Calu3 (cell line): Measurements from ENCODE around the gene CEACAM3. TPM values are rescaled to one million over a fixed set of nuclear protein-coding genes. Genes with fewer than 3 reads are reported as not detected.
A peak's percentile ranks its signal among the peaks of the same experiment; 100 is the strongest.
"Not testable (repeated sequence)": the region's sequence is repeated elsewhere in the genome, so short reads cannot be mapped to it uniquely, and the experiment has no call there.

ENCODE experiments used
- BruUV-seq: library from RNA; stranded (reverse); fragments of 400-500 nt; replicated peaks from 2 replicates; lab custom pipeline; 2021; lab: Mats Ljungman, UMichigan
- CTCF ChIA-PET: fragments of 300-600 bp; sonication (Branson Sonifier 250); formaldehyde crosslinking; loops from one replicate; lab custom pipeline; 2022; ENCODE audit warnings: antibody characterized with exemption; lab: Charles Lee
- DNase-seq: peaks from one replicate; pipeline ENCODE4 v3.0.0; 2022
- H3K27ac Mint-ChIP-seq: one replicate; pipeline ENCODE4 v1.8.0; 2022; ENCODE audit warnings: mixed read lengths; ENCODE audit not compliant: unreplicated experiment
- H3K27me3 Mint-ChIP-seq: one replicate; pipeline ENCODE4 v1.8.0; 2022; ENCODE audit warnings: mixed read lengths; ENCODE audit not compliant: unreplicated experiment
- H3K36me3 Mint-ChIP-seq: one replicate; pipeline ENCODE4 v1.8.0; 2022; ENCODE audit warnings: mild to moderate bottlenecking, moderate library complexity, mixed read lengths; ENCODE audit not compliant: insufficient read depth, unreplicated experiment
- H3K4me1 Mint-ChIP-seq: one replicate; pipeline ENCODE4 v1.8.0; 2022; ENCODE audit warnings: mild to moderate bottlenecking, low read depth, mixed read lengths; ENCODE audit not compliant: unreplicated experiment
- H3K4me3 Mint-ChIP-seq: one replicate; pipeline ENCODE4 v1.8.0; 2022; ENCODE audit warnings: mild to moderate bottlenecking, low read depth, moderate library complexity, mixed read lengths; ENCODE audit not compliant: unreplicated experiment
- H3K9me3 Mint-ChIP-seq: one replicate; pipeline ENCODE4 v1.8.0; 2022; ENCODE audit warnings: low read depth, mixed read lengths; ENCODE audit not compliant: unreplicated experiment
- intact Hi-C: fragments of 100-400 bp; cut with micrococcal nuclease; formaldehyde crosslinking; loops from one replicate; pipeline ENCODE4 v1.10.0; 2022; ENCODE audit not compliant: unreplicated experiment
- total RNA-seq: library from RNA; stranded (reverse); gene quantifications from 2 replicates; pipeline ENCODE4 v1.2.3, GENCODE V29; 2022
- TF ChIP-seq, protein P1 (sequence below): fragments of 200-600 bp; IDR thresholded peaks from one replicate; pipeline ENCODE4 v1.8.0; 2022; ENCODE audit warnings: antibody characterized with exemption; ENCODE audit not compliant: unreplicated experiment

Gene CEACAM3
- total RNA-seq, 1 experiment from 2014 or later, result not detected

DNA sequence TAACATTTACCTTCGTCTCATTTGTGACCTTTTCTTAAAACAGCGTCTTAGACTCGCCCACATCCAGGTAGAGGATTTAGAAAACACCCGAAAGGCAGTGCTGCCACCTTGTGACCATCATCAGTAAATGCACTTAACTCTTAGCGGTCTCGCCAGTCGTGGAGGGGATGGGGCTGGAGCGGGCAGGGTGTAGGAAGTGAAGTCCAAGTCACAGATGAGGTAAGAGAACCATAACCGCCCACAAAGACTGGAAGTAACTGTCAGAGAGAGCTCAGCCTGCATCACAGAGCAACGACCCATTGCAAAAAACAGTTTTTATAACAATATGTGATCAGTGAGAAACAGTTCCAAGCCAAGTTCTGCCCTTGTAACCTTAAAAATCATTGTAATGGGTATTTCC lies 10.7 kb upstream of the CEACAM3 start:
- CTCF ChIA-PET, result interaction anchor here (1.1 to 3.3 kb wide), 6 partner anchors 11 to 79 kb away, joined by 3 to 36 read pairs (median 12); no protein-coding TSS in a partner anchor
- no peaks in the 10 kb centered on the region for H3K27me3 Mint-ChIP-seq
- TF ChIP-seq, protein P1, sequence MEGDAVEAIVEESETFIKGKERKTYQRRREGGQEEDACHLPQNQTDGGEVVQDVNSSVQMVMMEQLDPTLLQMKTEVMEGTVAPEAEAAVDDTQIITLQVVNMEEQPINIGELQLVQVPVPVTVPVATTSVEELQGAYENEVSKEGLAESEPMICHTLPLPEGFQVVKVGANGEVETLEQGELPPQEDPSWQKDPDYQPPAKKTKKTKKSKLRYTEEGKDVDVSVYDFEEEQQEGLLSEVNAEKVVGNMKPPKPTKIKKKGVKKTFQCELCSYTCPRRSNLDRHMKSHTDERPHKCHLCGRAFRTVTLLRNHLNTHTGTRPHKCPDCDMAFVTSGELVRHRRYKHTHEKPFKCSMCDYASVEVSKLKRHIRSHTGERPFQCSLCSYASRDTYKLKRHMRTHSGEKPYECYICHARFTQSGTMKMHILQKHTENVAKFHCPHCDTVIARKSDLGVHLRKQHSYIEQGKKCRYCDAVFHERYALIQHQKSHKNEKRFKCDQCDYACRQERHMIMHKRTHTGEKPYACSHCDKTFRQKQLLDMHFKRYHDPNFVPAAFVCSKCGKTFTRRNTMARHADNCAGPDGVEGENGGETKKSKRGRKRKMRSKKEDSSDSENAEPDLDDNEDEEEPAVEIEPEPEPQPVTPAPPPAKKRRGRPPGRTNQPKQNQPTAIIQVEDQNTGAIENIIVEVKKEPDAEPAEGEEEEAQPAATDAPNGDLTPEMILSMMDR, result peak; percentile 93
- DNase-seq, result peak; percentile 84
- H3K36me3 Mint-ChIP-seq, result no peaks in the 10 kb centered on the region
- no peak overlapping the region for H3K4me3 Mint-ChIP-seq
- H3K4me1 Mint-ChIP-seq, result peaks cover 29% of the 10 kb centered on the region
- no TSS peak for BruUV-seq
- H3K9me3 Mint-ChIP-seq, result no peaks in the 10 kb centered on the region
- peak overlapping the region; percentile 4 for H3K27ac Mint-ChIP-seq
- intact Hi-C loops, result loop anchor here (1.0 kb wide), 2 partner anchors 32 to 78 kb away; no protein-coding TSS in a partner anchor

GRCh38 chr19:41787055-41787454 lies 9.3 kb upstream of the CEACAM3 start:
- Mint-ChIP-seq H3K9me3 (no peaks in the 10 kb centered on the region), H3K27ac (no peak overlapping the region), H3K4me1 (peaks cover 30% of the 10 kb centered on the region), H3K27me3 (no peaks in the 10 kb centered on the region), H3K36me3 (no peaks in the 10 kb centered on the region), H3K4me3 (no peak overlapping the region)
- CTCF ChIA-PET, result interaction anchor here (0.9 to 1.1 kb wide), 2 partner anchors 13 to 31 kb away, joined by 3 to 4 read pairs; no protein-coding TSS in a partner anchor
- TF ChIP-seq, protein P1, result no peak
- no TSS peak for BruUV-seq
- intact Hi-C loops, result no loop called here
- DNase-seq, result no peak

DNA sequence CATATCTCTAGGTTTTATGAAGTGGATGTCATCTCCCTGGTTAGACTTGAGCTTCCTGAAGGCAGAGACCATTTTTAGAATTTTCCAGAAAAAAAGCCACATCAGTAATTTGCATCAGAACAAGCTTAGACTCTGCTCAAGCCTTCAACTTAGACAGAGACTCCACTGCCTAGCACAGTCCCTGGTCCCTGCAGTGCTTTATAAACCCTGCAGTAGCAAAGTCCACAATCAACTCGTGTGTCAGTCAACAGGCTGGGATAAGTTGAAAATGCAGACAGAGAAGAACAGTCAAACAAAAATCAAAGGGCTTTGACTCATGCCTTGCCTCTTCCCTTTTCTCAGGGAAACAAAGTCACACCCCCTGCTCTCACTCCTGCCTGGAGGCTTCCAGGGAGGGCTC lies 7.9 kb upstream of the CEACAM3 start:
- CTCF ChIA-PET, intact Hi-C loops, H3K9me3 Mint-ChIP-seq, BruUV-seq, H3K27ac Mint-ChIP-seq, H3K27me3 Mint-ChIP-seq, H3K4me3 Mint-ChIP-seq, H3K36me3 Mint-ChIP-seq, DNase-seq: not testable (repeated sequence)
- H3K4me1 Mint-ChIP-seq, result peaks cover 39% of the 10 kb centered on the region

DNA sequence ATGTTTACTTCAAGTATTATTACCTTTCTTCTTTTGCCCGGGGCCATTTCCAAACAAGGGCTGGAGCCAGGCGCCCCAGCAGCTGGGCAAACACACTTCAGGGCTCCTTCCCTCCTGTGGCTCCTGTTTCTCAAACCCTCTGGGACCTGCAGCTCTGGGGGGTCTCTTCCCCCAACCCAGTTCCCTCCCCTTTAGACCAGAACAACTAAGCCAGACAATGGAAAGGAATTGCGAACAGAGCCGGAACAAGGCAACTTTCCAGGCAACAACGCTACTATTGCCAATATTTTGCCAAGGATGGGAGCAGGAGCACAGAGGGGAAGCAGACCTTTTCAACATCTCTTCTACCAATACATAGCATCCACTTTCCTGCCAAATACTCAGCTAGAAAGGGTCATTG lies 7.3 kb upstream of the CEACAM3 start:
- H3K36me3 Mint-ChIP-seq, H3K27ac Mint-ChIP-seq, BruUV-seq, intact Hi-C loops, H3K4me3 Mint-ChIP-seq, H3K9me3 Mint-ChIP-seq, CTCF ChIA-PET, H3K27me3 Mint-ChIP-seq, DNase-seq: not testable (repeated sequence)
- H3K4me1 Mint-ChIP-seq, result peaks cover 34% of the 10 kb centered on the region

DNA sequence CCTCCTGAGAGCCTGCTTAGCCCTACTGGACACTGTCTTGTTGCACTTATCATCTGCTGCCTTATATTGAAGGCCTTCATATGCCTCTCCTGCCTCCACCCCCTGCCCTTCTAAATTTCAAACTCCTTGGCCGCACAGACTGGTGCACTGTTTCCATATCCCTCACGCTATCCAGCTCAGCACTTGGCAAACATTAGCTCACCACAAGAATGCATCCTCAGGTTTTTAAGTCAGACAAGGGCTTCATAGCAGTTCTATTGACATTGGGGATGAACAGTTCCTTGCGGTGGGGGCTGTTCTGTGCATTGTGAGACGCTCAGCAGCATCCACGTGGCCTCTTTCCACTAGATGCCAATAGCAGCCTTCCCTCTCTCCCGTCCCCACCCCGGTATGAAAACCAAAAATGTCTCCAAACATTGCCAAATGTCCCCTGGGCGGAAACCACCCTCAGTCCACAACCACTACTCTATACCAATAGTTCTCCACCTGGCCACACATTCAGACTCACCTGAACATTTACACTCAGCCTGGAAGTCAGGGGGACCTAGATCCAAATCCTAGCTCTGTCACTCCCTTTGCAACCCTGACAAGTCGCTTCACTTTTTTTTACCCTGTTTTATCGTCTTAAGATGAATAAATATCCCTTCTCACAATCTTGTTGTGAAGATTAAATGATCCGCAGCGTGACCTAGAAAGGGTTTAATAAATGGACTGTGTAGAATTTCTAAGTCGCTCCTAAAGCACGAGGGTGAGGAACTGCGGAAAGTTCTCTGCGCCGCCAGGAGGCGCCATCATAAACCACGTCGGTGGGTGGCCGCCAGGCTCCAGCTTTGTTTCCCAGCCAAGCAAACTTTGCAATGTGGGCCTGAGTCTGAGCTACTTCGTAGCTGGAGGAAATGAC lies 3.6 kb upstream of the CEACAM3 start:
- peak overlapping the region; percentile 48 for H3K27ac Mint-ChIP-seq
- intact Hi-C loops, result loop anchor here (1.0 to 10.0 kb wide), 2 partner anchors 29 to 162 kb away; partner anchors contain the start of gene RABAC1
- CTCF ChIA-PET, result interaction anchor here (0.6 to 5.5 kb wide), 23 partner anchors 9 to 166 kb away, joined by 3 to 50 read pairs (median 5); partner anchors contain the start of genes CEACAM6, RABAC1 and RPS19
- no peaks in the 10 kb centered on the region for H3K36me3 Mint-ChIP-seq
- no peaks in the 10 kb centered on the region for H3K9me3 Mint-ChIP-seq
- H3K27me3 Mint-ChIP-seq, result peaks cover 31% of the 10 kb centered on the region
- peak; percentile 70 for DNase-seq
- no TSS peak for BruUV-seq
- peak overlapping the region; percentile 4 for H3K4me3 Mint-ChIP-seq
- peaks cover 26% of the 10 kb centered on the region for H3K4me1 Mint-ChIP-seq
- TF ChIP-seq, protein P1, result peak; percentile 67
